ENCODE results near the gene MYBPC2. TPM values are rescaled to one million over a fixed set of nuclear protein-coding genes. Genes with fewer than 3 reads are reported as not detected.

MYBPC2 gene
- total RNA-seq, 1 donor from 2014 or later: 0.46 TPM

GRCh38 chr19:50394017-50394416, 38.7 kb upstream of the MYBPC2 start:
- DNase-seq (ENCODE audit: low spot score): no peak
- Mint-ChIP-seq H3K27ac (ENCODE audit: unreplicated experiment) (no peak overlapping the region), H3K27me3 (ENCODE audit: unreplicated experiment) (peaks cover 2% of the 10 kb centered on the region), H3K4me1 (ENCODE audit: unreplicated experiment) (no peaks in the 10 kb centered on the region), H3K4me3 (ENCODE audit: unreplicated experiment) (no peak overlapping the region), H3K36me3 (ENCODE audit: low read depth, unreplicated experiment) (peaks cover 28% of the 10 kb centered on the region), H3K9me3 (ENCODE audit: unreplicated experiment) (no peaks in the 10 kb centered on the region)
- TF ChIP-seq CTCF (IDR thresholded peaks at IDR 0.05; ENCODE audit: unreplicated experiment): no peak

- DNase-seq (ENCODE audit: low spot score): no peak
- peaks cover 19% of the 10 kb centered on the region for H3K36me3 Mint-ChIP-seq (ENCODE audit: low read depth, unreplicated experiment)
- peak overlapping the region; percentile 35 for H3K4me3 Mint-ChIP-seq (ENCODE audit: unreplicated experiment)
- TF ChIP-seq CTCF (IDR thresholded peaks at IDR 0.05; ENCODE audit: unreplicated experiment): no peak
- H3K27me3 Mint-ChIP-seq (ENCODE audit: unreplicated experiment): peaks cover 4% of the 10 kb centered on the region
- H3K9me3 Mint-ChIP-seq (ENCODE audit: unreplicated experiment): no peaks in the 10 kb centered on the region
- H3K27ac Mint-ChIP-seq (ENCODE audit: unreplicated experiment): peak overlapping the region; percentile 4
- no peaks in the 10 kb centered on the region for H3K4me1 Mint-ChIP-seq (ENCODE audit: unreplicated experiment)
Observed at GRCh38 chr19:50398675-50399367, 33.9 kb upstream of the MYBPC2 start.

GRCh38 chr19:50399368-50399745, 33.3 kb upstream of the MYBPC2 start:
- Mint-ChIP-seq H3K4me3 (ENCODE audit: unreplicated experiment) (peak overlapping the region; percentile 35), H3K36me3 (ENCODE audit: low read depth, unreplicated experiment) (peaks cover 18% of the 10 kb centered on the region), H3K27ac (ENCODE audit: unreplicated experiment) (peak overlapping the region; percentile 4), H3K9me3 (ENCODE audit: unreplicated experiment) (no peaks in the 10 kb centered on the region), H3K4me1 (ENCODE audit: unreplicated experiment) (no peaks in the 10 kb centered on the region), H3K27me3 (ENCODE audit: unreplicated experiment) (peaks cover 4% of the 10 kb centered on the region)
- no peak for DNase-seq (ENCODE audit: low spot score)
- TF ChIP-seq CTCF (IDR thresholded peaks at IDR 0.05; ENCODE audit: unreplicated experiment): no peak

- H3K27me3 Mint-ChIP-seq (ENCODE audit: unreplicated experiment): peaks cover 7% of the 10 kb centered on the region
- no peak overlapping the region for H3K27ac Mint-ChIP-seq (ENCODE audit: unreplicated experiment)
- no peak for TF ChIP-seq CTCF (IDR thresholded peaks at IDR 0.05; ENCODE audit: unreplicated experiment)
- no peaks in the 10 kb centered on the region for H3K4me1 Mint-ChIP-seq (ENCODE audit: unreplicated experiment)
- peaks cover 21% of the 10 kb centered on the region for H3K36me3 Mint-ChIP-seq (ENCODE audit: low read depth, unreplicated experiment)
- no peaks in the 10 kb centered on the region for H3K9me3 Mint-ChIP-seq (ENCODE audit: unreplicated experiment)
- no peak overlapping the region for H3K4me3 Mint-ChIP-seq (ENCODE audit: unreplicated experiment)
- no peak for DNase-seq (ENCODE audit: low spot score)
Observed at GRCh38 chr19:50401605-50402450, 30.9 kb upstream of the MYBPC2 start.

Data from endothelial cell (in vitro differentiated cells).